Measurements from ENCODE around the gene PRDM16. TPM values are rescaled to one million over a fixed set of nuclear protein-coding genes. Genes with fewer than 3 reads are reported as not detected.

PRDM16 gene
- total RNA-seq, 1 experiment from 2014 or later, result not detected

- DNase-seq (ENCODE audit: low read depth), result no peak
These were observed 320.3 kb downstream of the PRDM16 start for GRCh38 chr1:3389093-3389833.

- DNase-seq (ENCODE audit: low read depth), result no peak
These were observed 321.3 kb downstream of the PRDM16 start for GRCh38 chr1:3390291-3390690.

GRCh38 chr1:3391711-3392110 lies 322.7 kb downstream of the PRDM16 start:
- DNase-seq (ENCODE audit: low read depth), result no peak

GRCh38 chr1:3393024-3393986 lies 324.3 kb downstream of the PRDM16 start:
- DNase-seq (ENCODE audit: low read depth), result no peak

GRCh38 chr1:3393987-3394920 lies 325.3 kb downstream of the PRDM16 start:
- no peak for DNase-seq (ENCODE audit: low read depth)

- no peak for DNase-seq (ENCODE audit: low read depth)
These were observed 327.4 kb downstream of the PRDM16 start for GRCh38 chr1:3396411-3396810.

- no peak for DNase-seq (ENCODE audit: low read depth)
These were observed 328.3 kb downstream of the PRDM16 start for GRCh38 chr1:3397311-3397710.

GRCh38 chr1:3398396-3399140 lies 329.6 kb downstream of the PRDM16 start:
- DNase-seq (ENCODE audit: low read depth), result no peak

- no peak for DNase-seq (ENCODE audit: low read depth)
These were observed 330.7 kb downstream of the PRDM16 start for GRCh38 chr1:3399732-3400131.

- no peak for DNase-seq (ENCODE audit: low read depth)
These were observed 332.7 kb downstream of the PRDM16 start for GRCh38 chr1:3401585-3402257.

GRCh38 chr1:3402258-3403010 lies 333.4 kb downstream of the PRDM16 start:
- peak; percentile 44 for DNase-seq (ENCODE audit: low read depth)

- no peak for DNase-seq (ENCODE audit: low read depth)
These were observed 334.0 kb downstream of the PRDM16 start for GRCh38 chr1:3403011-3403345.

- no peak for DNase-seq (ENCODE audit: low read depth)
These were observed 334.6 kb downstream of the PRDM16 start for GRCh38 chr1:3403388-3404231.

- no peak for DNase-seq (ENCODE audit: low read depth)
These were observed 335.3 kb downstream of the PRDM16 start for GRCh38 chr1:3404301-3404700.

GRCh38 chr1:3404801-3405200 lies 335.8 kb downstream of the PRDM16 start:
- no peak for DNase-seq (ENCODE audit: low read depth)

GRCh38 chr1:3405491-3405890 lies 336.5 kb downstream of the PRDM16 start:
- no peak for DNase-seq (ENCODE audit: low read depth)

GRCh38 chr1:3405974-3406867 lies 337.2 kb downstream of the PRDM16 start:
- DNase-seq (ENCODE audit: low read depth), result no peak

GRCh38 chr1:3407021-3407420 lies 338.0 kb downstream of the PRDM16 start:
- no peak for DNase-seq (ENCODE audit: low read depth)
